Spleen (tissue), 7 donors: ENCODE data around the gene MC4R.

Experiments used
- POLR2A ChIP-seq, 3 donors: fragments of 450-650 bp; IDR thresholded peaks; one replicate each; pipeline ENCODE4 v1.5.1; 2017; ENCODE audit warnings: antibody characterized with exemption in 3 of 3, mild to moderate bottlenecking in 1 of 3
- POLR2AphosphoS5 ChIP-seq, 3 donors: sonication (generic); formaldehyde crosslinking; IDR thresholded peaks; one replicate each; pipeline ENCODE4 v1.5.1; 2017; ENCODE audit warnings: antibody characterized with exemption in 3 of 3
- TF ChIP-seq, protein P1 (sequence below), 11 experiments: fragments of 200-600 bp in 7 of 11; fragments of 450-650 bp in 4 of 11; sonication (generic) in 4 of 11; IDR thresholded peaks in 8 of 11; conservative IDR thresholded peaks in 3 of 11; 1 replicate in 7 of 11; 2 replicates in 4 of 11; pipeline versions ENCODE4 v1.4.0 to v1.8.0; 2016 to 2021; ENCODE audit warnings: antibody characterized with exemption in 11 of 11, inconsistent platforms in 4 of 11, mild to moderate bottlenecking in 1 of 11
- donor health status: DM: no; HTN: no; CAD: no; lungs with moderate emphysema.
- donor health status: DM: no; HTN: no; CAD: no.
- donor health status: DM: no; HTN: no; CAD: no.

DNA sequence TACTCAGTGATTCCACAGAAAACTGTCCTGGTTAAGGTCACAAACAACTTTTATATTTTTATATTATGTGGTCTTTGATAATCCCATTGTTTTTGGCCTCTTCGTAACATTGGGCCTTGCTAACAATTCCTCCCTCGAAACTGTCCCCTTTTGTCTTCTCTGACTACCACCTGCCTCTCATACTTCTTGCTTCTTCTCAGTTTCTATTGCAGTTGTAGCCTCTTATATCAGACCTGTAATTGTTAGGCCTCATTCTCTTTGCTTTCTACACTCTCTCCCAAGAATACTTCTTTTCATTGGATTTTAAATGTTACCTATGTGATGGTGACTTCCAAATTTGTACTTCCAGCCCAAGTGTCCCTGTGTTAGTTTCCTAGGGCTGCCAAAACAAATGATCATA lies 44.7 kb downstream of the MC4R start:
- TF ChIP-seq, protein P1, sequence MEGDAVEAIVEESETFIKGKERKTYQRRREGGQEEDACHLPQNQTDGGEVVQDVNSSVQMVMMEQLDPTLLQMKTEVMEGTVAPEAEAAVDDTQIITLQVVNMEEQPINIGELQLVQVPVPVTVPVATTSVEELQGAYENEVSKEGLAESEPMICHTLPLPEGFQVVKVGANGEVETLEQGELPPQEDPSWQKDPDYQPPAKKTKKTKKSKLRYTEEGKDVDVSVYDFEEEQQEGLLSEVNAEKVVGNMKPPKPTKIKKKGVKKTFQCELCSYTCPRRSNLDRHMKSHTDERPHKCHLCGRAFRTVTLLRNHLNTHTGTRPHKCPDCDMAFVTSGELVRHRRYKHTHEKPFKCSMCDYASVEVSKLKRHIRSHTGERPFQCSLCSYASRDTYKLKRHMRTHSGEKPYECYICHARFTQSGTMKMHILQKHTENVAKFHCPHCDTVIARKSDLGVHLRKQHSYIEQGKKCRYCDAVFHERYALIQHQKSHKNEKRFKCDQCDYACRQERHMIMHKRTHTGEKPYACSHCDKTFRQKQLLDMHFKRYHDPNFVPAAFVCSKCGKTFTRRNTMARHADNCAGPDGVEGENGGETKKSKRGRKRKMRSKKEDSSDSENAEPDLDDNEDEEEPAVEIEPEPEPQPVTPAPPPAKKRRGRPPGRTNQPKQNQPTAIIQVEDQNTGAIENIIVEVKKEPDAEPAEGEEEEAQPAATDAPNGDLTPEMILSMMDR (IDR thresholded peaks at IDR 0.05 in 8 of 11, conservative IDR thresholded peaks at IDR 0.05 in 3 of 11) = no peak
- TF ChIP-seq POLR2A (IDR thresholded peaks at IDR 0.05) (no peak), POLR2AphosphoS5 (IDR thresholded peaks at IDR 0.05) (no peak)
